HepG2 (cell line): Measurements from ENCODE around the gene CRNKL1. TPM values are rescaled to one million over a fixed set of nuclear protein-coding genes. Genes with fewer than 3 reads are reported as not detected.
A peak's percentile ranks its signal among the peaks of the same experiment; 100 is the strongest.

Experiments
- BORCS8-MEF2B ChIP-seq: sonication (generic); formaldehyde crosslinking; IDR thresholded peaks from 2 replicates; pipeline ENCODE4 v1.8.0; 2022; ENCODE audit warnings: mild to moderate bottlenecking, missing genetic modification reagents
- ELF4 ChIP-seq: sonication (generic); formaldehyde crosslinking; IDR thresholded peaks from 2 replicates; pipeline ENCODE4 v1.5.0; 2020; ENCODE audit warnings: missing genetic modification reagents, mild to moderate bottlenecking, moderate library complexity, borderline replicate concordance
- ETS1 ChIP-seq: sonication (generic); formaldehyde crosslinking; IDR thresholded peaks from 2 replicates; pipeline ENCODE4 v1.4.0; 2020; ENCODE audit warnings: missing genetic modification reagents
- HNF4G ChIP-seq, 2 experiments: sonication (generic) in 1 of 2; formaldehyde crosslinking in 1 of 2; IDR thresholded peaks; 2 replicates each; pipeline versions ENCODE4 v1.4.0 to v1.6.1; 2011 to 2020; ENCODE audit warnings: borderline replicate concordance in 2 of 2, low read depth in 2 of 2, mild to moderate bottlenecking in 2 of 2, low read length in 1 of 2, missing genetic modification reagents in 1 of 2, moderate library complexity in 1 of 2
- KLF11 ChIP-seq: IDR thresholded peaks from 2 replicates; pipeline ENCODE4 v1.6.1; 2016; ENCODE audit warnings: missing compliant biosample characterization
- RAD21 ChIP-seq: fragments of 450-650 bp; formaldehyde crosslinking; IDR thresholded peaks from 2 replicates; pipeline ENCODE4 v1.5.0; 2020; ENCODE audit warnings: mild to moderate bottlenecking
- SNRNP70 ChIP-seq: fragments of 200-400 bp; formaldehyde crosslinking; IDR thresholded peaks from 2 replicates; pipeline ENCODE4 v1.6.1; 2017; ENCODE audit warnings: mild to moderate bottlenecking, low read depth, low read length, moderate library complexity
- SSRP1 ChIP-seq: IDR thresholded peaks from 2 replicates; pipeline ENCODE4 v1.6.1; 2016; ENCODE audit warnings: control low read depth
- STAT5B ChIP-seq: sonication (generic); formaldehyde crosslinking; IDR thresholded peaks from 2 replicates; pipeline ENCODE4 v1.4.0; 2020; ENCODE audit warnings: missing genetic modification reagents
- TFDP1 ChIP-seq: IDR thresholded peaks from 2 replicates; pipeline ENCODE4 v1.6.1; 2016; ENCODE audit warnings: missing compliant biosample characterization, missing genetic modification reagents, borderline replicate concordance
- TMF1 ChIP-seq: sonication (generic); formaldehyde crosslinking; IDR thresholded peaks from 2 replicates; pipeline ENCODE4 v1.8.1; 2022; ENCODE audit warnings: low read depth, missing genetic modification reagents
- TOPORS ChIP-seq: sonication (generic); formaldehyde crosslinking; IDR thresholded peaks from 2 replicates; pipeline ENCODE4 v1.8.0; 2023; ENCODE audit warnings: mild to moderate bottlenecking, missing genetic modification reagents
- ZNF841 ChIP-seq: sonication (generic); formaldehyde crosslinking; IDR thresholded peaks from 2 replicates; pipeline ENCODE4 v1.8.1; 2023; ENCODE audit warnings: missing genetic modification reagents, borderline replicate concordance
- polyA plus RNA-seq, 8 experiments: library from polyadenylated mRNA; depleted of rRNA in 3 of 8; stranded (reverse) in 7 of 8; unstranded in 1 of 8; fragments of >200 nt; fragmentation: Illumina TruSeq in 4 of 8; extraction: Trizol in 4 of 8; gene quantifications; 2 replicates each; pipeline versions ENCODE4 v1.2.1 to v1.2.3, GENCODE V29; 2011 to 2016; ENCODE audit warnings: low read depth in 4 of 8, missing spikeins in 1 of 8, mixed read lengths in 1 of 8; ENCODE audit not compliant: insufficient read depth in 1 of 8
- total RNA-seq, 5 experiments: library from RNA; depleted of rRNA; stranded (reverse); fragments of >200 nt; fragmentation: Illumina TruSeq; extraction: Trizol; gene quantifications; 2 replicates each; pipeline ENCODE4 v1.2.3, GENCODE V29; 2016; ENCODE audit warnings: low read depth in 1 of 5
- TF ChIP-seq, protein P1 (sequence below): IDR thresholded peaks from 2 replicates; pipeline ENCODE4 v1.6.1; 2016; ENCODE audit warnings: low read depth, borderline replicate concordance
- TF ChIP-seq, protein P2 (sequence below), 2 experiments: sonication (generic) in 1 of 2; formaldehyde crosslinking in 1 of 2; IDR thresholded peaks; 2 replicates each; pipeline versions ENCODE4 v1.4.0 to v1.6.1; 2018 to 2020; ENCODE audit warnings: missing genetic modification reagents in 2 of 2, borderline replicate concordance in 1 of 2, low read depth in 1 of 2, mild to moderate bottlenecking in 1 of 2, missing biosample characterization in 1 of 2
- TF ChIP-seq, protein P3 (sequence below): sonication (generic); formaldehyde crosslinking; IDR thresholded peaks from 2 replicates; pipeline ENCODE4 v1.4.0; 2020; ENCODE audit warnings: missing genetic modification reagents, borderline replicate concordance
- TF ChIP-seq, protein P4 (sequence below): sonication (generic); formaldehyde crosslinking; IDR thresholded peaks from 2 replicates; pipeline ENCODE4 v1.5.0; 2020; ENCODE audit warnings: missing genetic modification reagents, mild to moderate bottlenecking, borderline replicate concordance
- TF ChIP-seq, protein P5 (sequence below): sonication (generic); formaldehyde crosslinking; IDR thresholded peaks from 2 replicates; pipeline ENCODE4 v1.4.0; 2020; ENCODE audit warnings: mild to moderate bottlenecking, low read depth, missing genetic modification reagents
- TF ChIP-seq, protein P6 (sequence below): sonication (generic); formaldehyde crosslinking; IDR thresholded peaks from 2 replicates; pipeline ENCODE4 v1.8.1; 2023; ENCODE audit warnings: missing genetic modification reagents, mild to moderate bottlenecking, borderline replicate concordance

The CRNKL1 gene
- total and polyA plus RNA-seq, 2 of the 13 experiments (the other 11 are each of a cell fraction or from before 2014, with no cell fraction given) = 12.3 to 64.5 TPM

DNA sequence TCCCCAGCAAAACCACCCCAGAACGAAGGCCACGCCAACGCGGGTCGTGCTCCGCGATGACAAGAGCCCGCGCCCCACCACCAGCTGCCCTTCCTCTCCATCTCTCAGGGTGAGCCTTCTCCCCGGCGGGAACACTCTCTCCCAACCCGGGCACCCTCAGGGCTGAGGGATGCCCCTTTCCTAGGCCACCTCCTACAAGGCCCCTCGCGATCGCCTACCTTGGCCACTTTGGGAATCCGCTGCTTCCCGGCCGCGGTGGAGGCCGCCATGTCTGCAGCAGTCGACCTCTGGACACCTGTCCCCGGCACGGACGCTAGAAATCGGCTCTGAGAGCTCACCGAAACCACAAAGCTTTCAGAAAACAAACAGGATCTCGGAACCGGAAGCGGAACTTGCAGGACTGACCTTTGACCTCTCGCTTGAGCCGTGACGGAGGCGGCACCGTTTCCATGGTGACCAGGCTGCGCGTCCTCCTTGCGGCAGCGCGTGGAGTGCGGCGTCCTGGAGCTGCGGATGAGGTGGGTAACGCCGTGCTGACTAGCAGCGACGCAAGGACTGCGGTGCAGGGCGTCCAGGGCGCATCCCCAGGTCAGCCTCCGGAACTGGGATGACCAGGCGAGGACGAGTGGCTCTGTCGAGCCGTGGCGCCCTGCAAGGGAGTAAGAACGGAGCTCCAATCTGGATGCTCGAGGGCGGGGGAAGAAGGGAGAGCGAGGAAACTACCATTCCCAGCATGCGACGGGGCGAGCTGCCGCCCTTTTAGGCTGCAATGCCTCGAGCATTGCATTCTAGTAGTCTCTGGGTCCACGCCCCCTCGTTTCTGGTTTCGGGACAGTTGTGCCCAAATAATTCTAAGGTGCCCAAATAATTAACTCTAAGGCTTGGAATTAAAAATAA, at the start of gene CRNKL1, which contains the start of gene CFAP61 (continued):
- no peak; the same call in 1 of the 2 replicates for TF ChIP-seq SSRP1 (CRISPR knock-in tag)
- TF ChIP-seq, protein P1, sequence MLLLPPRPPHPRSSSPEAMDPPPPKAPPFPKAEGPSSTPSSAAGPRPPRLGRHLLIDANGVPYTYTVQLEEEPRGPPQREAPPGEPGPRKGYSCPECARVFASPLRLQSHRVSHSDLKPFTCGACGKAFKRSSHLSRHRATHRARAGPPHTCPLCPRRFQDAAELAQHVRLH (CRISPR knock-in tag) = peak; percentile 95
- TF ChIP-seq TMF1 = no peak; the same call in 1 of the 2 replicates
- no peak; the same call in 1 of the 2 replicates for TF ChIP-seq TOPORS (CRISPR knock-in tag)
- peak; percentile 71 for TF ChIP-seq HNF4G (IDR thresholded peaks at IDR 0.05; ENCODE audit: borderline replicate concordance, low read depth, low read length)
- peak; percentile 74 for TF ChIP-seq HNF4G (CRISPR knock-in tag; IDR thresholded peaks at IDR 0.05; ENCODE audit: borderline replicate concordance, low read depth)
- TF ChIP-seq, protein P2, sequence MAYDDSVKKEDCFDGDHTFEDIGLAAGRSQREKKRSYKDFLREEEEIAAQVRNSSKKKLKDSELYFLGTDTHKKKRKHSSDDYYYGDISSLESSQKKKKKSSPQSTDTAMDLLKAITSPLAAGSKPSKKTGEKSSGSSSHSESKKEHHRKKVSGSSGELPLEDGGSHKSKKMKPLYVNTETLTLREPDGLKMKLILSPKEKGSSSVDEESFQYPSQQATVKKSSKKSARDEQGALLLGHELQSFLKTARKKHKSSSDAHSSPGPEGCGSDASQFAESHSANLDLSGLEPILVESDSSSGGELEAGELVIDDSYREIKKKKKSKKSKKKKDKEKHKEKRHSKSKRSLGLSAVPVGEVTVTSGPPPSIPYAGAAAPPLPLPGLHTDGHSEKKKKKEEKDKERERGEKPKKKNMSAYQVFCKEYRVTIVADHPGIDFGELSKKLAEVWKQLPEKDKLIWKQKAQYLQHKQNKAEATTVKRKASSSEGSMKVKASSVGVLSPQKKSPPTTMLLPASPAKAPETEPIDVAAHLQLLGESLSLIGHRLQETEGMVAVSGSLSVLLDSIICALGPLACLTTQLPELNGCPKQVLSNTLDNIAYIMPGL (CRISPR knock-in tag; IDR thresholded peaks at IDR 0.05; ENCODE audit: borderline replicate concordance in 1 of 2, low read depth in 1 of 2) = peak; percentile 91 to 92; a peak in 3 of 4 replicates
- TF ChIP-seq TFDP1 (CRISPR knock-in tag) = peak; percentile 93
- TF ChIP-seq, protein P3, sequence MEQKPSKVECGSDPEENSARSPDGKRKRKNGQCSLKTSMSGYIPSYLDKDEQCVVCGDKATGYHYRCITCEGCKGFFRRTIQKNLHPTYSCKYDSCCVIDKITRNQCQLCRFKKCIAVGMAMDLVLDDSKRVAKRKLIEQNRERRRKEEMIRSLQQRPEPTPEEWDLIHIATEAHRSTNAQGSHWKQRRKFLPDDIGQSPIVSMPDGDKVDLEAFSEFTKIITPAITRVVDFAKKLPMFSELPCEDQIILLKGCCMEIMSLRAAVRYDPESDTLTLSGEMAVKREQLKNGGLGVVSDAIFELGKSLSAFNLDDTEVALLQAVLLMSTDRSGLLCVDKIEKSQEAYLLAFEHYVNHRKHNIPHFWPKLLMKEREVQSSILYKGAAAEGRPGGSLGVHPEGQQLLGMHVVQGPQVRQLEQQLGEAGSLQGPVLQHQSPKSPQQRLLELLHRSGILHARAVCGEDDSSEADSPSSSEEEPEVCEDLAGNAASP (CRISPR knock-in tag) = peak; percentile 37; the same call in 1 of the 2 replicates
- TF ChIP-seq ELF4 = peak; percentile 96
- peak; percentile 92 for TF ChIP-seq ETS1 (CRISPR knock-in tag)
- TF ChIP-seq, protein P4, sequence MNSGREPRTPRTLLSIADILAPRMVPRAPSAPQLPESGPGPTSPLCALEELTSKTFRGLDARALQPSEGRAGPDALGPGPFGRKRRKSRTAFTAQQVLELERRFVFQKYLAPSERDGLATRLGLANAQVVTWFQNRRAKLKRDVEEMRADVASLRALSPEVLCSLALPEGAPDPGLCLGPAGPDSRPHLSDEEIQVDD (CRISPR knock-in tag) = peak; percentile 94
- no peak for TF ChIP-seq ZNF841 (CRISPR knock-in tag)
- peak; percentile 85 for TF ChIP-seq KLF11 (CRISPR knock-in tag)
- TF ChIP-seq STAT5B (CRISPR knock-in tag) = peak; percentile 37; the same call in 1 of the 2 replicates
- peak; percentile 88 for TF ChIP-seq BORCS8-MEF2B
- TF ChIP-seq, protein P5, sequence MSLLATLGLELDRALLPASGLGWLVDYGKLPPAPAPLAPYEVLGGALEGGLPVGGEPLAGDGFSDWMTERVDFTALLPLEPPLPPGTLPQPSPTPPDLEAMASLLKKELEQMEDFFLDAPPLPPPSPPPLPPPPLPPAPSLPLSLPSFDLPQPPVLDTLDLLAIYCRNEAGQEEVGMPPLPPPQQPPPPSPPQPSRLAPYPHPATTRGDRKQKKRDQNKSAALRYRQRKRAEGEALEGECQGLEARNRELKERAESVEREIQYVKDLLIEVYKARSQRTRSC (CRISPR knock-in tag) = no peak
- peak; percentile 37 for TF ChIP-seq RAD21 (CRISPR knock-in tag)
- no peak for TF ChIP-seq SNRNP70
- TF ChIP-seq, protein P6, sequence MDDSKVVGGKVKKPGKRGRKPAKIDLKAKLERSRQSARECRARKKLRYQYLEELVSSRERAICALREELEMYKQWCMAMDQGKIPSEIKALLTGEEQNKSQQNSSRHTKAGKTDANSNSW (CRISPR knock-in tag) = peak; percentile 23; the same call in 1 of the 2 replicates
